Gastroesophageal sphincter (tissue), 3 donors: Measurements from ENCODE around the gene SLFN12L.
"Not testable (repeated sequence)": the region's sequence is repeated elsewhere in the genome, so short reads cannot be mapped to it uniquely, and the experiment has no call there.

Experiments used
- CTCF ChIP-seq, 4 experiments: fragments of 200-600 bp in 2 of 4; fragments of 450-650 bp in 2 of 4; sonication (generic) in 1 of 4; IDR thresholded peaks; one replicate each; pipeline ENCODE4 v1.5.1; 2017 to 2019; ENCODE audit warnings: antibody characterized with exemption in 4 of 4, mild to moderate bottlenecking in 2 of 4, moderate library complexity in 2 of 4
- POLR2A ChIP-seq, 2 donors: fragments of 450-650 bp; IDR thresholded peaks; one replicate each; pipeline ENCODE4 v1.6.1; 2017; ENCODE audit warnings: antibody characterized with exemption in 2 of 2, mild to moderate bottlenecking in 2 of 2, moderate library complexity in 1 of 2
- POLR2AphosphoS5 ChIP-seq: sonication (generic); formaldehyde crosslinking; IDR thresholded peaks from one replicate; pipeline ENCODE4 v1.6.1; 2017; ENCODE audit warnings: antibody characterized with exemption

- not testable (repeated sequence) for TF ChIP-seq POLR2A (IDR thresholded peaks at IDR 0.05); POLR2AphosphoS5; CTCF (IDR thresholded peaks at IDR 0.05)
Measured at GRCh38 chr17:35535406-35535805, 2.1 kb downstream of the SLFN12L start.
